Upper lobe of left lung (tissue), 4 donors: ENCODE data around the gene CIBAR2.

Experiments
- CTCF ChIP-seq, 6 experiments: fragments of 450-650 bp in 4 of 6; fragments of 200-600 bp in 2 of 6; sonication (generic) in 2 of 6; IDR thresholded peaks; one replicate each; pipeline ENCODE4 v1.5.1; 2016 to 2019; ENCODE audit warnings: antibody characterized with exemption in 6 of 6
- EP300 ChIP-seq, 4 donors: sonication (generic); formaldehyde crosslinking; IDR thresholded peaks; one replicate each; pipeline ENCODE4 v1.5.1; 2017; ENCODE audit warnings: antibody characterized with exemption in 4 of 4, control low read depth in 2 of 4
- POLR2A ChIP-seq, 4 donors: fragments of 450-650 bp; IDR thresholded peaks; one replicate each; pipeline ENCODE4 v1.5.1; 2016 to 2017; ENCODE audit warnings: antibody characterized with exemption in 4 of 4, mild to moderate bottlenecking in 2 of 4
- POLR2AphosphoS5 ChIP-seq, 2 donors: sonication (generic); formaldehyde crosslinking; IDR thresholded peaks; one replicate each; pipeline ENCODE4 v1.5.1; 2017; ENCODE audit warnings: antibody characterized with exemption in 2 of 2

- no peak for TF ChIP-seq CTCF (IDR thresholded peaks at IDR 0.05)
- TF ChIP-seq POLR2AphosphoS5 (IDR thresholded peaks at IDR 0.05), result no peak
- no peak for TF ChIP-seq POLR2A (IDR thresholded peaks at IDR 0.05)
- no peak for TF ChIP-seq EP300 (IDR thresholded peaks at IDR 0.05)
Observed at GRCh38 chr16:85128079-85128837, 16.0 kb upstream of the CIBAR2 start.
